ENCODE measurements around the gene MAN1A1.
"Not testable (repeated sequence)": the region's sequence is repeated elsewhere in the genome, so short reads cannot be mapped to it uniquely, and the experiment has no call there.

Gene MAN1A1

GRCh38 chr6:119163006-119163405, 186.6 kb downstream of the MAN1A1 start:
- DNase-seq, result peak; percentile 52

GRCh38 chr6:119162134-119162775, 187.3 kb downstream of the MAN1A1 start:
- DNase-seq, result no peak

- DNase-seq, result no peak
Measured at GRCh38 chr6:119161438-119161837, 188.1 kb downstream of the MAN1A1 start.

- DNase-seq, result no peak
Measured at GRCh38 chr6:119160911-119161310, 188.7 kb downstream of the MAN1A1 start.

- peak; percentile 75 for DNase-seq
Measured at GRCh38 chr6:119158057-119158848, 191.3 kb downstream of the MAN1A1 start.

- peak; percentile 16 for DNase-seq
Measured at GRCh38 chr6:119157506-119157815, 192.1 kb downstream of the MAN1A1 start.

GRCh38 chr6:119156757-119157505, 192.6 kb downstream of the MAN1A1 start:
- DNase-seq, result no peak

- not testable (repeated sequence) for DNase-seq
Measured at GRCh38 chr6:119156082-119156481, 193.5 kb downstream of the MAN1A1 start.

- DNase-seq, result no peak
Measured at GRCh38 chr6:119152187-119152586, 197.4 kb downstream of the MAN1A1 start.

- DNase-seq, result no peak
Measured at GRCh38 chr6:119148825-119149525, 200.6 kb downstream of the MAN1A1 start.

GRCh38 chr6:119148098-119148824, 201.3 kb downstream of the MAN1A1 start:
- peak; percentile 59 for DNase-seq

- DNase-seq, result peak; percentile 99
Measured at GRCh38 chr6:119147101-119148053, 202.2 kb downstream of the MAN1A1 start.

- DNase-seq, result no peak
Measured at GRCh38 chr6:119145111-119145510, 204.4 kb downstream of the MAN1A1 start.

GRCh38 chr6:119142637-119143036, 206.9 kb downstream of the MAN1A1 start:
- DNase-seq, result no peak

- no peak for DNase-seq
Measured at GRCh38 chr6:119142041-119142440, 207.5 kb downstream of the MAN1A1 start.

GRCh38 chr6:119140196-119141140, 209.1 kb downstream of the MAN1A1 start:
- DNase-seq, result no peak

GRCh38 chr6:119138906-119139541, 210.5 kb downstream of the MAN1A1 start:
- DNase-seq, result peak; percentile 11

GRCh38 chr6:119137194-119138072, 212.1 kb downstream of the MAN1A1 start:
- peak; percentile 61 for DNase-seq

GRCh38 chr6:119134752-119135151, 214.8 kb downstream of the MAN1A1 start:
- DNase-seq, result no peak
